HL-60 (cell line): Measurements from ENCODE around the gene ASCL5.

ENCODE experiments used
- DNase-seq, 2 experiments: peaks; one replicate each; pipeline ENCODE4 v3.0.0-alpha.2; 2010 to 2020; ENCODE audit warnings: low read depth in 1 of 2, low spot score in 1 of 2
- H3K27ac ChIP-seq: fragments of 250-450 bp; sonication (Bioruptor Pico); replicated peaks from 2 replicates; pipeline ENCODE4 v1.5.1; 2020; ENCODE audit warnings: mild to moderate bottlenecking, moderate library complexity
- H3K27me3 ChIP-seq: fragments of 250-450 bp; sonication (Bioruptor Pico); 2 replicates; pipeline ENCODE4 v1.5.1; 2021; ENCODE audit warnings: mild to moderate bottlenecking, moderate library complexity; ENCODE audit not compliant: insufficient read depth, poor library complexity, severe bottlenecking
- H3K4me3 ChIP-seq: replicated peaks from 2 replicates; pipeline ENCODE4 v1.5.1; 2011; ENCODE audit warnings: mild to moderate bottlenecking, control low read depth, low read length; ENCODE audit not compliant: insufficient read depth
- GABPA ChIP-seq: IDR thresholded peaks from 2 replicates; pipeline ENCODE4 v1.6.1; 2012; ENCODE audit warnings: low read depth
- POLR2AphosphoS5 ChIP-seq: IDR thresholded peaks from 2 replicates; pipeline ENCODE4 v1.6.1; 2012; ENCODE audit warnings: low read depth
- SPI1 ChIP-seq: IDR thresholded peaks from 2 replicates; pipeline ENCODE4 v1.6.1; 2012; ENCODE audit warnings: low read depth, mild to moderate bottlenecking, borderline replicate concordance
- TF ChIP-seq, protein P1 (sequence below): IDR thresholded peaks from one replicate; pipeline ENCODE4 v1.5.1; 2011; ENCODE audit warnings: low read length, control low read depth, inconsistent platforms; ENCODE audit not compliant: insufficient read depth
- TF ChIP-seq, protein P2 (sequence below): IDR thresholded peaks from 2 replicates; pipeline ENCODE4 v1.6.1; 2012; ENCODE audit warnings: low read depth; ENCODE audit not compliant: insufficient replicate concordance

Gene ASCL5

DNA sequence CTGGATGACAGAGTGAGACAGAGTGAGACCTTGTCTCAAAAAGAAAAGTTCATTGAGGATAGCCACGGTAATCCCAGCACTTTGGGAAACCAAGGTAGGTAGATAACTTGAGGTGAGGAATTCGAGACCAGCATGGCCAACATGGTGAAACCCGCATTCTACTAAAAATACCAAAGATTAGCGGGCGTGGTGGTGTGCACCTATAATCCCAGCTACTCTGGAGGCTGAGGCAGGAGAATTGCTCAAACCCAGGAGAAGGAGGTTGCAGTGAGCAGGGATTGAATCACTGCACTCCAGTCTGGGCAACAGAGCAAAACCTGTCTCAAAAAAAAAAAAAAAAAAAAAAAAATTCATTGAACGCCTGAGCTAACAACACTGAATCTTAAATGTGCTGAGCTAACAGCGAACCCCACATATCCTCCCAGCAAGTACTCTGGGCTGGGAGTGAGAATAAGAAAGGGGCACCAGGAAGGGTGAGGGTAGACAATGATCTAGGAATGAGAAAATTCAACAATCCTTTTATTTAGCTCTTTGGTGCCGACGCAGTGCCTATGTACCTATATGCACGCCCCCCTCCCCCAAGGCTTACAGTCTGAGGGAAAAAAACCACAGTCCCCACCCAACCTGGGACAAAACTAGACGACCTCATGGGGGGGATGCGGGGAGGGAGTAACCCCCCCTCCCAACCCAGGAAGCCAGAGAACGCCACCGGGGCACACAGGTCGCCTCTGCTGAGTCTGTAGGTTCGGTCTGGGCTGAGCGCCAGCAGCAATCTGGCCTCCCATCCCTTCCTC, 13.3 kb downstream of the ASCL5 start:
- Histone ChIP-seq H3K27me3 (no peaks in the 10 kb centered on the region), H3K4me3 (no peak overlapping the region), H3K27ac (no peak overlapping the region)
- TF ChIP-seq SPI1, result no peak
- no peak for TF ChIP-seq GABPA
- TF ChIP-seq, protein P1, sequence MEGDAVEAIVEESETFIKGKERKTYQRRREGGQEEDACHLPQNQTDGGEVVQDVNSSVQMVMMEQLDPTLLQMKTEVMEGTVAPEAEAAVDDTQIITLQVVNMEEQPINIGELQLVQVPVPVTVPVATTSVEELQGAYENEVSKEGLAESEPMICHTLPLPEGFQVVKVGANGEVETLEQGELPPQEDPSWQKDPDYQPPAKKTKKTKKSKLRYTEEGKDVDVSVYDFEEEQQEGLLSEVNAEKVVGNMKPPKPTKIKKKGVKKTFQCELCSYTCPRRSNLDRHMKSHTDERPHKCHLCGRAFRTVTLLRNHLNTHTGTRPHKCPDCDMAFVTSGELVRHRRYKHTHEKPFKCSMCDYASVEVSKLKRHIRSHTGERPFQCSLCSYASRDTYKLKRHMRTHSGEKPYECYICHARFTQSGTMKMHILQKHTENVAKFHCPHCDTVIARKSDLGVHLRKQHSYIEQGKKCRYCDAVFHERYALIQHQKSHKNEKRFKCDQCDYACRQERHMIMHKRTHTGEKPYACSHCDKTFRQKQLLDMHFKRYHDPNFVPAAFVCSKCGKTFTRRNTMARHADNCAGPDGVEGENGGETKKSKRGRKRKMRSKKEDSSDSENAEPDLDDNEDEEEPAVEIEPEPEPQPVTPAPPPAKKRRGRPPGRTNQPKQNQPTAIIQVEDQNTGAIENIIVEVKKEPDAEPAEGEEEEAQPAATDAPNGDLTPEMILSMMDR, result no peak
- TF ChIP-seq POLR2AphosphoS5, result no peak
- TF ChIP-seq, protein P2, sequence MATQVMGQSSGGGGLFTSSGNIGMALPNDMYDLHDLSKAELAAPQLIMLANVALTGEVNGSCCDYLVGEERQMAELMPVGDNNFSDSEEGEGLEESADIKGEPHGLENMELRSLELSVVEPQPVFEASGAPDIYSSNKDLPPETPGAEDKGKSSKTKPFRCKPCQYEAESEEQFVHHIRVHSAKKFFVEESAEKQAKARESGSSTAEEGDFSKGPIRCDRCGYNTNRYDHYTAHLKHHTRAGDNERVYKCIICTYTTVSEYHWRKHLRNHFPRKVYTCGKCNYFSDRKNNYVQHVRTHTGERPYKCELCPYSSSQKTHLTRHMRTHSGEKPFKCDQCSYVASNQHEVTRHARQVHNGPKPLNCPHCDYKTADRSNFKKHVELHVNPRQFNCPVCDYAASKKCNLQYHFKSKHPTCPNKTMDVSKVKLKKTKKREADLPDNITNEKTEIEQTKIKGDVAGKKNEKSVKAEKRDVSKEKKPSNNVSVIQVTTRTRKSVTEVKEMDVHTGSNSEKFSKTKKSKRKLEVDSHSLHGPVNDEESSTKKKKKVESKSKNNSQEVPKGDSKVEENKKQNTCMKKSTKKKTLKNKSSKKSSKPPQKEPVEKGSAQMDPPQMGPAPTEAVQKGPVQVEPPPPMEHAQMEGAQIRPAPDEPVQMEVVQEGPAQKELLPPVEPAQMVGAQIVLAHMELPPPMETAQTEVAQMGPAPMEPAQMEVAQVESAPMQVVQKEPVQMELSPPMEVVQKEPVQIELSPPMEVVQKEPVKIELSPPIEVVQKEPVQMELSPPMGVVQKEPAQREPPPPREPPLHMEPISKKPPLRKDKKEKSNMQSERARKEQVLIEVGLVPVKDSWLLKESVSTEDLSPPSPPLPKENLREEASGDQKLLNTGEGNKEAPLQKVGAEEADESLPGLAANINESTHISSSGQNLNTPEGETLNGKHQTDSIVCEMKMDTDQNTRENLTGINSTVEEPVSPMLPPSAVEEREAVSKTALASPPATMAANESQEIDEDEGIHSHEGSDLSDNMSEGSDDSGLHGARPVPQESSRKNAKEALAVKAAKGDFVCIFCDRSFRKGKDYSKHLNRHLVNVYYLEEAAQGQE, result no peak
- no peak for DNase-seq

DNA sequence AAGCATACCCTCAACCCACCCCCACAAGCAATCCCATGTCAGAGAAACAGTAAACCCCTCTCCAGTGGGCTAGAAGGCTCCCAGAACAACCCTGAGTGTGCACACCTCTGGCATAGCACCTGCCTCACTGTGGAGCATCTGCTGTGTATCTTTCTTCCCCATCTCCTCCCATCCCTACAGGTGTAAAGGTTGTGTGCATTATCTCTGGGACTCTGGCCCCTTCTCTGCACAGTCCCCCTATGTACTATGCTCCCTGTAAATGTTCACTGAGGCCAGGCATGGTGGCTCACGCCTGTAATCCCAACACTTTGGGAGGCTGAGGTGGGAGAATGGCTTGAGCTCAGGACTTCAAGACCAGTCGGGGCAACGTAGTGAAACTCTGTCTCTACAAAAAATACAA, 14.1 kb downstream of the ASCL5 start:
- no peaks in the 10 kb centered on the region for H3K27me3 ChIP-seq
- no peak for DNase-seq
- no peak overlapping the region for H3K27ac ChIP-seq
- TF ChIP-seq, protein P1, result no peak
- TF ChIP-seq POLR2AphosphoS5, result no peak
- TF ChIP-seq, protein P2, result no peak
- no peak for TF ChIP-seq GABPA
- no peak overlapping the region for H3K4me3 ChIP-seq

DNA sequence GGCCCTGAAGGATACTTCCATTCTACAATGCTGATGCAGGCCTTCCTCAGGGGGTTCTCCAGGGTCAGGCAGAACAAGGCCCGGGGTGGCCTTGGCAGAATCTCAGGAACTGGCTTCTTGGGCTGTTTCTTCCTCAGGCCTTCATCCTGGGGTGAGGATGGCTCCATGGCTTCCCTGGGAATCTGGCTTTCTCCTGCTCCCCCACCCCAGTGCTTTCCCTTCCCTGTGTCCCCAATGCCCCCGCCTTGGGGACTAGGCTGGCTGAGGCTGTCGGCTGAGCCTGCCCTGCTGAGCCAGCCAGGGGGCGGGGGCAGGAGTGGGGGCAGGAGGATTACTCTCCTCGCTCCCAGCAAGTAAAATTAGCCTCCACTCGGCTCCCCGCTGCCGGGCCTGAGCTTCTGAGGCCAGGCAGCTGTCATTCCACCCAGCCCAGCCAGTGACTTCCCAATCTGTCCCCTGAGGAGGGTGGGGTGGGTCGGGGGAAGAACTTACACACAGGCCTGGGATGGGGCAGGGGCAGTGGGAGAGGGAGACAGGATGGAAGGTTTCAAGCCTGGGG, 14.7 kb downstream of the ASCL5 start, which contains the start of gene CACNA1S:
CACNA1S (minus strand) TSS at position 254 of the 559 bp plus-strand sequence; CDS start at position 167, 87 bp downstream.
- no peak for DNase-seq
- no peak within 1 kb of the TSS for H3K27ac ChIP-seq
- H3K4me3 ChIP-seq, result no peak within 1 kb of the TSS
- H3K27me3 ChIP-seq, result no peaks in the 10 kb centered on the region
- TF ChIP-seq GABPA, result no peak
- TF ChIP-seq, protein P1, result no peak
- TF ChIP-seq POLR2AphosphoS5, result no peak
- no peak for TF ChIP-seq SPI1
- TF ChIP-seq, protein P2, result no peak
